HCT116 (cell line): ENCODE data around the gene SMOC1. TPM values are rescaled to one million over a fixed set of nuclear protein-coding genes. Genes with fewer than 3 reads are reported as not detected.

Source experiments
- ATAC-seq: fragments of 200-7000 bp; cut with Tn5 transposase; 2 replicates; pipeline ENCODE4 v1.9.1; 2020; ENCODE audit warnings: mild to moderate bottlenecking, moderate library complexity
- BruUV-seq: library from RNA; stranded (reverse); fragments of 400-500 nt; replicated peaks from 2 replicates; lab custom pipeline; 2021; lab: Mats Ljungman, UMichigan
- CTCF ChIA-PET: fragments of 300-600 bp; sonication (Branson Sonifier 250); formaldehyde crosslinking; loops from one replicate; lab custom pipeline; 2021; ENCODE audit warnings: antibody characterized with exemption; lab: Charles Lee
- POLR2A ChIA-PET: fragments of 300-600, 350-600 bp; sonication (Branson Sonifier 250); formaldehyde crosslinking; loops from one replicate; lab custom pipeline; 2021; ENCODE audit warnings: antibody characterized with exemption; lab: Charles Lee
- RAD21 ChIA-PET, 2 experiments: fragments of 300-600 bp; sonication (Branson Sonifier 250); formaldehyde crosslinking; loops; one replicate each; lab custom pipeline; 2023; ENCODE audit warnings: low total read pairs in 2 of 2; ENCODE audit not compliant: uncharacterized antibody in 2 of 2, unreplicated experiment in 2 of 2, low non-redundant PET in 1 of 2; lab: Charles Lee
- DNase-seq: peaks from one replicate; pipeline ENCODE4 v3.0.0-alpha.2; 2010; ENCODE audit warnings: low read depth, low spot score
- H2AFZ ChIP-seq: fragments of 200-600 bp; shearing (Covaris generic), sonication (generic); 2 replicates; pipeline ENCODE4 v1.6.1; 2017; ENCODE audit warnings: low read depth, mixed run types, mixed read lengths, antibody characterized with exemption, low read length; ENCODE audit not compliant: poor library complexity, severe bottlenecking
- H3K27ac ChIP-seq: 2 replicates; pipeline ENCODE4 v1.5.1; 2012; ENCODE audit warnings: low read depth, low read length
- H3K27me3 ChIP-seq: fragments of 200-600 bp; sonication (generic); 2 replicates; pipeline ENCODE4 v1.6.1; 2016; ENCODE audit warnings: mixed run types, low read length, mixed read lengths; ENCODE audit not compliant: insufficient read depth
- H3K36me3 ChIP-seq, 2 experiments: fragments of 200-500 bp in 1 of 2; fragments of 200-600 bp in 1 of 2; sonication (Bioruptor generic) in 1 of 2; sonication (generic) in 1 of 2; 2 replicates each; pipeline versions ENCODE4 v1.5.1 to v1.6.1; 2014 to 2016; ENCODE audit warnings: low read length in 2 of 2, inconsistent platforms in 1 of 2, mixed read lengths in 1 of 2, mixed run types in 1 of 2; ENCODE audit not compliant: insufficient read depth in 2 of 2, control insufficient read depth in 1 of 2
- H3K4me1 ChIP-seq, 2 experiments: fragments of 200-600 bp in 1 of 2; sonication (generic) in 1 of 2; 2 replicates each; pipeline versions ENCODE4 v1.5.1 to v1.6.1; 2012 to 2017; ENCODE audit warnings: low read length in 2 of 2, inconsistent platforms in 1 of 2, mild to moderate bottlenecking in 1 of 2, mixed read lengths in 1 of 2, mixed run types in 1 of 2, moderate library complexity in 1 of 2; ENCODE audit not compliant: insufficient read depth in 2 of 2, control insufficient read depth in 1 of 2
- H3K4me2 ChIP-seq: fragments of 200-600 bp; sonication (generic); 2 replicates; pipeline ENCODE4 v1.6.1; 2017; ENCODE audit warnings: mixed run types, low read length, mixed read lengths
- H3K4me3 ChIP-seq, 2 experiments: fragments of 200-600 bp in 1 of 2; sonication (generic) in 1 of 2; replicated peaks in 1 of 2; 2 replicates each; pipeline ENCODE4 v1.5.1; 2011 to 2016; ENCODE audit warnings: low read length in 2 of 2, control low read depth in 1 of 2, low read depth in 1 of 2, mild to moderate bottlenecking in 1 of 2, mixed read lengths in 1 of 2, mixed run types in 1 of 2
- H3K79me2 ChIP-seq: fragments of 200-600 bp; sonication (generic); 2 replicates; pipeline ENCODE4 v1.6.1; 2017; ENCODE audit warnings: mild to moderate bottlenecking, mixed run types, low read length, moderate library complexity, mixed read lengths; ENCODE audit not compliant: insufficient read depth
- H3K9ac ChIP-seq: fragments of 200-600 bp; sonication (generic); 2 replicates; pipeline ENCODE4 v1.6.1; 2016; ENCODE audit warnings: low read length, mixed read lengths
- H3K9me2 ChIP-seq: fragments of 200-600 bp; sonication (generic), shearing (Covaris generic); 2 replicates; pipeline ENCODE4 v1.6.1; 2017; ENCODE audit warnings: mixed run types, mild to moderate bottlenecking, moderate library complexity; ENCODE audit not compliant: insufficient read depth
- H3K9me3 ChIP-seq, 2 experiments: fragments of 200-500 bp in 1 of 2; fragments of 200-600 bp in 1 of 2; sonication (Bioruptor generic) in 1 of 2; sonication (generic) in 1 of 2; 2 replicates each; pipeline ENCODE4 v1.6.1; 2014 to 2017; ENCODE audit warnings: low read length in 2 of 2, mixed read lengths in 2 of 2, inconsistent platforms in 1 of 2, low read depth in 1 of 2, mild to moderate bottlenecking in 1 of 2, mixed run types in 1 of 2, moderate library complexity in 1 of 2; ENCODE audit not compliant: control insufficient read depth in 1 of 2, insufficient read depth in 1 of 2
- H4K20me1 ChIP-seq: fragments of 200-600 bp; sonication (generic), shearing (Covaris generic); 2 replicates; pipeline ENCODE4 v1.6.1; 2017; ENCODE audit warnings: mixed run types, mild to moderate bottlenecking, moderate library complexity; ENCODE audit not compliant: insufficient read depth
- CBX3 ChIP-seq: IDR thresholded peaks from 2 replicates; pipeline ENCODE4 v1.6.1; 2012; ENCODE audit warnings: low read depth
- CEBPB ChIP-seq: IDR thresholded peaks from 2 replicates; pipeline ENCODE4 v1.6.1; 2012; ENCODE audit warnings: low read depth
- CTCF ChIP-seq, 3 experiments: fragments of 200-600 bp in 1 of 3; sonication (generic) in 1 of 3; IDR thresholded peaks in 2 of 3; conservative IDR thresholded peaks in 1 of 3; 2 replicates each; pipeline ENCODE4 v1.5.1; 2012 to 2017; ENCODE audit warnings: low read depth in 2 of 3, low read length in 2 of 3, antibody characterized with exemption in 1 of 3, borderline replicate concordance in 1 of 3, control low read depth in 1 of 3, mild to moderate bottlenecking in 1 of 3, mixed read lengths in 1 of 3, mixed run types in 1 of 3, moderate library complexity in 1 of 3; ENCODE audit not compliant: insufficient read depth in 1 of 3
- EZH2 ChIP-seq: fragments of 200-600 bp; sonication (generic); IDR thresholded peaks from 2 replicates; pipeline ENCODE4 v1.6.1; 2017; ENCODE audit warnings: antibody characterized with exemption, mixed run types
- EZH2phosphoT487 ChIP-seq: fragments of 200-600 bp; IDR thresholded peaks from 2 replicates; pipeline ENCODE4 v1.6.1; 2018; ENCODE audit warnings: antibody characterized with exemption, borderline replicate concordance
- FOSL1 ChIP-seq: IDR thresholded peaks from 2 replicates; pipeline ENCODE4 v1.6.1; 2012; ENCODE audit warnings: low read depth
- POLR2AphosphoS5 ChIP-seq: IDR thresholded peaks from 2 replicates; pipeline ENCODE4 v1.6.1; 2011; ENCODE audit warnings: mild to moderate bottlenecking, low read depth, low read length, moderate library complexity
- SP1 ChIP-seq: IDR thresholded peaks from 2 replicates; pipeline ENCODE4 v1.6.1; 2012; ENCODE audit warnings: low read depth
- TCF7L2 ChIP-seq: IDR thresholded peaks from 2 replicates; pipeline ENCODE4 v1.7.0; 2011; ENCODE audit warnings: borderline replicate concordance, inconsistent platforms; ENCODE audit not compliant: insufficient read depth, insufficient read length; ENCODE audit errors: extremely low read depth
- YY1 ChIP-seq: IDR thresholded peaks from 2 replicates; pipeline ENCODE4 v1.6.1; 2011; ENCODE audit warnings: low read length, low read depth, moderate library complexity, mild to moderate bottlenecking; ENCODE audit not compliant: insufficient replicate concordance; ENCODE audit errors: extremely low read depth
- ZNF274 ChIP-seq: fragments of 200-500 bp; sonication (Bioruptor generic); IDR thresholded peaks from 2 replicates; pipeline ENCODE4 v1.6.1; 2014; ENCODE audit warnings: mild to moderate bottlenecking, low read depth, low read length, inconsistent platforms
- intact Hi-C: fragments of 100-400 bp; cut with micrococcal nuclease; formaldehyde crosslinking; loops from 2 replicates; pipeline ENCODE4 v1.10.0; 2022
- total RNA-seq: library from RNA; stranded (reverse); gene quantifications from one replicate; pipeline ENCODE4 v1.2.1, GENCODE V29; 2021; ENCODE audit not compliant: unreplicated experiment
- TF ChIP-seq, protein P1 (sequence below): IDR thresholded peaks from 2 replicates; pipeline ENCODE4 v1.6.1; 2012

Gene SMOC1
- total RNA-seq, 1 experiment from 2014 or later, result not detected

- no TSS peak for BruUV-seq
- ChIA-PET RAD21 (no interaction called here), POLR2A (no interaction called here), CTCF (interaction anchor here (4.0 kb wide), 1 partner anchor 9 kb away, joined by 11 read pairs; no protein-coding TSS in a partner anchor)
- DNase-seq (no peak), ATAC-seq (no peak)
- Histone ChIP-seq H3K4me1 (no peaks in the 10 kb centered on the region), H3K79me2 (no peaks in the 10 kb centered on the region), H3K27ac (no peak overlapping the region), H2AFZ (no peak overlapping the region), H3K4me3 (no peak overlapping the region), H3K27me3 (peaks cover 38% of the 10 kb centered on the region), H3K9me2 (no peaks in the 10 kb centered on the region), H4K20me1 (no peaks in the 10 kb centered on the region), H3K9ac (no peak overlapping the region), H3K9me3 (no peaks in the 10 kb centered on the region), H3K36me3 (no peaks in the 10 kb centered on the region), H3K4me2 (no peak overlapping the region)
- no peak for TF ChIP-seq SP1
- TF ChIP-seq CBX3, result no peak
- no peak for TF ChIP-seq EZH2
- no peak for TF ChIP-seq ZNF274
- TF ChIP-seq YY1, result no peak
- no peak for TF ChIP-seq CEBPB
- TF ChIP-seq POLR2AphosphoS5, result no peak
- TF ChIP-seq CTCF (IDR thresholded peaks at IDR 0.05 in 2 of 3, conservative IDR thresholded peaks at IDR 0.05 in 1 of 3; ENCODE audit: borderline replicate concordance in 1 of 3, insufficient read depth in 1 of 3, low read depth in 2 of 3, low read length in 2 of 3), result no peak
- TF ChIP-seq, protein P1, sequence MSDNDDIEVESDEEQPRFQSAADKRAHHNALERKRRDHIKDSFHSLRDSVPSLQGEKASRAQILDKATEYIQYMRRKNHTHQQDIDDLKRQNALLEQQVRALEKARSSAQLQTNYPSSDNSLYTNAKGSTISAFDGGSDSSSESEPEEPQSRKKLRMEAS, result no peak
- no peak for TF ChIP-seq EZH2phosphoT487
- TF ChIP-seq FOSL1, result no peak
- TF ChIP-seq TCF7L2, result no peak
- intact Hi-C loops, result no loop called here
These were observed 7.4 kb downstream of the SMOC1 start for GRCh38 chr14:69886453-69887242.
